Measurements from ENCODE around the gene PDE4B. TPM values are rescaled to one million over a fixed set of nuclear protein-coding genes. Genes with fewer than 3 reads are reported as not detected.

PDE4B gene
- total and polyA plus RNA-seq, 2 of the 13 experiments (the other 11 are each of a cell fraction or from before 2014, with no cell fraction given) = not detected

DNA sequence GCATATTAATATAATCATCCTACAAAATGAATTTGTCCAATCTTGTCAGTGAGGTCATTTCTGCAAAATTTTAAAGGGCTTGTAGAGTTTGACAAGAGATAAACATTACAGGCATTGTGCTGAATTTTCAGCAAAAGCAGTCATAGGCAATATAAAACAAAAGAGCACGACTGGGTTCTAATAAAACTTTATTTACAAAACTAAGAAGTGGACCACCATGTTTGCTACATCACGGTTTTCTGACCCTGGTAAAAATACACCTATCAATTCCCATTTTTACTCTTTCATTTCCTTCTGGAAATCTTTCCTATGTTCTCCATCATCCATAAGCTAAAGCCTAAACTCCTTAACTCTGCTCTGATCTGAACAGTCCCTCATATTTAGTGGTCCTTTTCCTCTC lies 511.4 kb downstream of the PDE4B start (continued):
- TF ChIP-seq, protein P1, sequence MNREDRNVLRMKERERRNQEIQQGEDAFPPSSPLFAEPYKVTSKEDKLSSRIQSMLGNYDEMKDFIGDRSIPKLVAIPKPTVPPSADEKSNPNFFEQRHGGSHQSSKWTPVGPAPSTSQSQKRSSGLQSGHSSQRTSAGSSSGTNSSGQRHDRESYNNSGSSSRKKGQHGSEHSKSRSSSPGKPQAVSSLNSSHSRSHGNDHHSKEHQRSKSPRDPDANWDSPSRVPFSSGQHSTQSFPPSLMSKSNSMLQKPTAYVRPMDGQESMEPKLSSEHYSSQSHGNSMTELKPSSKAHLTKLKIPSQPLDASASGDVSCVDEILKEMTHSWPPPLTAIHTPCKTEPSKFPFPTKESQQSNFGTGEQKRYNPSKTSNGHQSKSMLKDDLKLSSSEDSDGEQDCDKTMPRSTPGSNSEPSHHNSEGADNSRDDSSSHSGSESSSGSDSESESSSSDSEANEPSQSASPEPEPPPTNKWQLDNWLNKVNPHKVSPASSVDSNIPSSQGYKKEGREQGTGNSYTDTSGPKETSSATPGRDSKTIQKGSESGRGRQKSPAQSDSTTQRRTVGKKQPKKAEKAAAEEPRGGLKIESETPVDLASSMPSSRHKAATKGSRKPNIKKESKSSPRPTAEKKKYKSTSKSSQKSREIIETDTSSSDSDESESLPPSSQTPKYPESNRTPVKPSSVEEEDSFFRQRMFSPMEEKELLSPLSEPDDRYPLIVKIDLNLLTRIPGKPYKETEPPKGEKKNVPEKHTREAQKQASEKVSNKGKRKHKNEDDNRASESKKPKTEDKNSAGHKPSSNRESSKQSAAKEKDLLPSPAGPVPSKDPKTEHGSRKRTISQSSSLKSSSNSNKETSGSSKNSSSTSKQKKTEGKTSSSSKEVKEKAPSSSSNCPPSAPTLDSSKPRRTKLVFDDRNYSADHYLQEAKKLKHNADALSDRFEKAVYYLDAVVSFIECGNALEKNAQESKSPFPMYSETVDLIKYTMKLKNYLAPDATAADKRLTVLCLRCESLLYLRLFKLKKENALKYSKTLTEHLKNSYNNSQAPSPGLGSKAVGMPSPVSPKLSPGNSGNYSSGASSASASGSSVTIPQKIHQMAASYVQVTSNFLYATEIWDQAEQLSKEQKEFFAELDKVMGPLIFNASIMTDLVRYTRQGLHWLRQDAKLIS (CRISPR knock-in tag; IDR thresholded peaks at IDR 0.05) = no peak
- TF ChIP-seq ZNF75D (CRISPR knock-in tag; IDR thresholded peaks at IDR 0.05; ENCODE audit: borderline replicate concordance) = no peak

DNA sequence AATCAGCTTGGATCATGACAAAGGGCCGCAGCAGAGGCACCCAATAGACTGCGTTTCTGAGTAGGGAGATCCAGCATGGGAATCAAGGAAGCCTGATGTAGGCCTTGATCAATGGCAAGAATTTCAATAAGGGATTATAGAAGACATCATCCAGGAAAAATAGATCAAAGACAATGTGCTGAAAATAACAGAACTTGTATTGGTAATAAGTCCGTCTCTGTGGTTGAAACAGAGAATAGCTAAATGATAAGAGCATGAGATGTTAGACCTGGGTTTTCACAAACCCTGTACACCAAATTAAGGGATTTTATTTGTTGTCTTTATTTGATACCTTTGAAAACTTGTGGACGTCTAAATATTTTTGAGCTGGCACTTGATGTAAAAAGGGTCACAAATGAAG lies 513.2 kb downstream of the PDE4B start:
- in situ Hi-C loops (cut with HindIII; ENCODE audit: extremely low pct_ligation_motif_present, low pct_unique_long_range_greater_than_20kb) = no loop called here
- no TSS peak for BruUV-seq (replicated peaks)
- Histone ChIP-seq H3K9ac (ENCODE audit: insufficient read depth, low read depth, low read length) (no peak overlapping the region), H3K9me3 (ENCODE audit: low read length) (no peaks in the 10 kb centered on the region), H3K36me3 (replicated peaks in 1 of 2; ENCODE audit: control insufficient read depth in 1 of 2, insufficient read depth in 2 of 2, low read length in 2 of 2) (no peaks in the 10 kb centered on the region), H3K79me2 (ENCODE audit: insufficient read depth, low read length) (no peaks in the 10 kb centered on the region), H3K27me3 (ENCODE audit: control insufficient read depth in 1 of 2, insufficient read depth in 2 of 2, low read length in 2 of 2) (no peaks in the 10 kb centered on the region), H2AFZ (ENCODE audit: low read length) (no peak overlapping the region), H3K4me1 (ENCODE audit: insufficient read depth, low read length) (no peaks in the 10 kb centered on the region), H3K4me3 (replicated peaks in 1 of 3; ENCODE audit: insufficient read depth in 1 of 3, low read depth in 2 of 3, low read length in 3 of 3) (no peak overlapping the region), H4K20me1 (ENCODE audit: insufficient read depth, low read length) (no peaks in the 10 kb centered on the region), H3K4me2 (ENCODE audit: low read depth, low read length) (no peak overlapping the region), H3K27ac (ENCODE audit: extremely low read length, insufficient read depth, low read length) (no peak overlapping the region)
- FAIRE-seq = no peak
- intact Hi-C loops (cut with micrococcal nuclease; ENCODE audit: unreplicated experiment) = no loop called here
- ChIA-PET POLR2A (no interaction called here), CTCF (ENCODE audit: low intra/inter-chr PET ratio, low total read pairs) (no interaction called here)
- TF ChIP-seq KDM5A (IDR thresholded peaks at IDR 0.05; ENCODE audit: borderline replicate concordance, low read length) (no peak), ZNF614 (CRISPR knock-in tag; IDR thresholded peaks at IDR 0.05; ENCODE audit: borderline replicate concordance) (no peak), MAF1 (CRISPR knock-in tag; IDR thresholded peaks at IDR 0.05; ENCODE audit: borderline replicate concordance) (no peak), MIER2 (CRISPR knock-in tag; IDR thresholded peaks at IDR 0.05) (no peak), IKZF1 (IDR thresholded peaks at IDR 0.05) (no peak), HMGA1 (CRISPR knock-in tag; conservative IDR thresholded peaks at IDR 0.05) (no peak), ZFP37 (CRISPR knock-in tag; IDR thresholded peaks at IDR 0.05; ENCODE audit: borderline replicate concordance) (no peak), ZNF367 (CRISPR knock-in tag; IDR thresholded peaks at IDR 0.05; ENCODE audit: borderline replicate concordance) (no peak), GPN1 (CRISPR knock-in tag; IDR thresholded peaks at IDR 0.05; ENCODE audit: borderline replicate concordance) (no peak), ZNF451 (CRISPR knock-in tag; IDR thresholded peaks at IDR 0.05) (no peak), BCL6 (CRISPR knock-in tag; IDR thresholded peaks at IDR 0.05) (no peak), PHF5A (CRISPR knock-in tag; IDR thresholded peaks at IDR 0.05; ENCODE audit: low read depth, unreplicated experiment) (no peak), ZNF83 (CRISPR knock-in tag; IDR thresholded peaks at IDR 0.05; ENCODE audit: borderline replicate concordance) (no peak)
- TF ChIP-seq, protein P2, sequence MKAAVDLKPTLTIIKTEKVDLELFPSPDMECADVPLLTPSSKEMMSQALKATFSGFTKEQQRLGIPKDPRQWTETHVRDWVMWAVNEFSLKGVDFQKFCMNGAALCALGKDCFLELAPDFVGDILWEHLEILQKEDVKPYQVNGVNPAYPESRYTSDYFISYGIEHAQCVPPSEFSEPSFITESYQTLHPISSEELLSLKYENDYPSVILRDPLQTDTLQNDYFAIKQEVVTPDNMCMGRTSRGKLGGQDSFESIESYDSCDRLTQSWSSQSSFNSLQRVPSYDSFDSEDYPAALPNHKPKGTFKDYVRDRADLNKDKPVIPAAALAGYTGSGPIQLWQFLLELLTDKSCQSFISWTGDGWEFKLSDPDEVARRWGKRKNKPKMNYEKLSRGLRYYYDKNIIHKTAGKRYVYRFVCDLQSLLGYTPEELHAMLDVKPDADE (CRISPR knock-in tag; IDR thresholded peaks at IDR 0.05) = no peak
- TF ChIP-seq, protein P3, sequence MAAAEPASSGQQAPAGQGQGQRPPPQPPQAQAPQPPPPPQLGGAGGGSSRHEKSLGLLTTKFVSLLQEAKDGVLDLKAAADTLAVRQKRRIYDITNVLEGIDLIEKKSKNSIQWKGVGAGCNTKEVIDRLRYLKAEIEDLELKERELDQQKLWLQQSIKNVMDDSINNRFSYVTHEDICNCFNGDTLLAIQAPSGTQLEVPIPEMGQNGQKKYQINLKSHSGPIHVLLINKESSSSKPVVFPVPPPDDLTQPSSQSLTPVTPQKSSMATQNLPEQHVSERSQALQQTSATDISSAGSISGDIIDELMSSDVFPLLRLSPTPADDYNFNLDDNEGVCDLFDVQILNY (CRISPR knock-in tag; conservative IDR thresholded peaks at IDR 0.05) = no peak
- no peak for ATAC-seq
- WGBS (ENCODE audit: low lambda C conversion rate) = 4% methylated on average over 4 of the region's 4 CpGs
- DNase-seq (ENCODE audit: low spot score) = no peak

Data from HepG2 (cell line).